Cerebellar cortex (tissue), 1 donor: ENCODE data around the gene FBLN2.
"Not testable (repeated sequence)": the region's sequence is repeated elsewhere in the genome, so short reads cannot be mapped to it uniquely, and the experiment has no call there.

Experiments used
- DNase-seq: peaks from one replicate; pipeline ENCODE4 v3.0.0-alpha.2; 2015; ENCODE audit warnings: low spot score

Gene FBLN2

DNA sequence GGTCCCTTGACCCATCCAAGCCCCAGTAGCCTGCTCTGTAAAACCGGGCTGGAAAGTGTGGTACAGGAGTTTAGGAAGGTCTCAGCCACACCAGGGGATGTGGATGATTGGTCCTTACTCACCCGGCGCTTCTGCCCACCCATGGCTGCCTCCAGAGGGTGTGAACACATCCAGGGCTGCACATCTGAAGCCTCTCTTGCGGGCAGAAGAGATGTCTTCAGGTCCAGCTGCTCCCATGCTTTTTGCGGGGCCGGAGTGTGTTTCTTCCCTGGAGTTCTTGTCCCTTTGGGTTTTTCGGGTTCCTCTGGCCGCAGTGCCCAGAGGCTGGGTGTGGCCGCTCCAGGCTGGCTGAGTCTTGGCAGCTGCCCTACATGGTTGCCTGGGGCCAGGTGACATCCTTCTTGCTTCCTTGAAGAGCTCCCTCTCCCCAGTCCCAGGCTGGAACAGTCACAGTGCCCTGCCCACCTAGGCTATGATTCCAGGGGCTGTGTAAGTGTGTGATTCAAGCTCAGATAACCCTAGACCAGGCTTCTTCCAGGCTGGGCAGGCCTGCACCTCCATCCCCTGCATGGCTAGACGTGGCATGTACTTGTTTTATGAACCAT lies 34.9 kb upstream of the FBLN2 start:
- DNase-seq = no peak

DNA sequence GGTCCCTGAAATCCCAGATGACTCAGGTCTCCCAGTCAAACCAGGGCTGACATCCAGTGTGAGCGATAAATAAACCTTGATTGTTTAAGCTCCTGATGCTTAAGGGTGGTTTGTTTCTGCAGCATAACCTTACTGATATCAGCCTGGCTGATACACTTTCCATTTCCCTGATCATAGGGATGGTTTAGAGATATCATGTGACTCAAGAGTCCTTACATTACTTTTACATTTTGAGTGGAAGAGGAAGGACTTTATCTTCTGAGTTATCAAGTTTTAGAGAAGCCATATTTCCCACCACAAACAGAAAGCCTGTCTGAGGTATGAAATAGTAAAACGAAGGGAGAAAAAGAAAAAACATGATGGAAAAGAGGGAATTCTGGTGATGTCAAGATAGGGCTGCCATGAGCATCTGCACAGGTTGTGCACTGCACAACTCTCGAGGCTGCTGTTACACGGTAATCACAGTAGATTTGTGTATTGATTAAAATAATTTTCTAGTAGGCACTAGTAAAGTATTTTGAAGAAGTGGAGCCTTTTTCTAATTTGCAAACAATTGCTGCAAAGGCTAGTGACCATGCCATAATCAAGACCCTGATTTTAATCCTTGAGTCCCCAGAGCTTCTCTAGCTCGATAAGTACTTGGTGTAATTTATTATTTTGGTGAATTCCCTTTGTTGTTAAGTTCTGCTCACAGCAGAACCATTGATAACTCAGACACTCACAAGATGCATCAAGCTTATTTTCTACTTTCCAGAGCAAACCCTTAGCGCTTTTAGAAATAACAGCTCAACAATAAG lies 34.1 kb upstream of the FBLN2 start:
- DNase-seq = no peak

- DNase-seq = no peak
Observed at GRCh38 chr3:13515786-13516759, 32.9 kb upstream of the FBLN2 start.

DNA sequence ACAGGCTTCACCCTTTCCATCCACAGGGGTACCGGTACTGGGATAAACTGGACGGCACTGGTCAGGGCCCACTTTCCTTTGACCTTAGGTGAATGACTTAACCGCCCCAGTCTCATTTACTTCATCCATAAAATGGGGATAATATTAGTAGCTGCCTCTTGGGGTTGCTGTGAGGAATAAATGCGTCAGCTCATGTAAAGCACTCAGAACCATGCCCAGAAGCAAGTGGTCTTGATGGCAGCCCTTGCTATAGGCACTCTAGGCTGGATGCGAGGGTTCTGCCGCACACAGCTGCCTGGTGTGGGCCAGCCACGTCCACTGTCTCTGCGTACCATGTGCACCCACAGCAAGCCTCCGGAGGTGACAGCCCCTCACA lies 32.2 kb upstream of the FBLN2 start:
- DNase-seq = no peak

DNA sequence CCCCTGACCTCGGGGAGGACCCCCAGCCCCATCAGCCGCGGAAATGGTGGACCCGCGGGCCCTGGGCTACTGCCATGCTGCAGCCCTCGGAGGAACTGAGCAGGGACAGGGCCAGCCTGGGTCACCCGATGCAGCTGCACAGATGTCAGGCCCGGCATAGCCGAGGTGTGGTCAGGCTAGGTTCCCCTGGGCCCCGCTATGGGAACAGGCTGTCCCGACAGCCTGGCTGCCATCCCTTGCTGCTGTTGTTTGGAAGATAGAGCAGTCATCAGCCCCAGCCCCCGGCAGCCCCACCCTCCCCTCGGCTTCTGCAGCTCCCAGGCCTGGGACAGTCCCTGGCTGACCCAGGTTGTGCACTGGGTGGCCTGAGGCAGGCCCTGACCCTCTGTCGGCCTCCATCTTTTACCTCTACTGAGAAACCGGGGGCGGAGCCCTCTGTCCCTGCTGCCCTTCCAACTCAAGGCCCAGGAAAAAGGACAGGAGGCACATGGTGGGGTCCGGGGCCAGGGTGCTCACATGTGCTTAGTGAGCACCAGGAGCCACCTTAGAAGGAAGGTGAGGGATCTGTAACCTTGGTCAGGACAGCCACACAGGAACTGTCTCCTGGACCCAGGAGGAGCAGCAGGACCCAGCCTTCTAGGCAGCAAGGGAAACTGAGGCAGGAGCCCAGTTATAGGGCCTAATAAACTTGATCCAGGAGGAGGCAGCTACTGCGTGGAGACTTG lies 31.5 kb upstream of the FBLN2 start:
- DNase-seq = no peak

DNA sequence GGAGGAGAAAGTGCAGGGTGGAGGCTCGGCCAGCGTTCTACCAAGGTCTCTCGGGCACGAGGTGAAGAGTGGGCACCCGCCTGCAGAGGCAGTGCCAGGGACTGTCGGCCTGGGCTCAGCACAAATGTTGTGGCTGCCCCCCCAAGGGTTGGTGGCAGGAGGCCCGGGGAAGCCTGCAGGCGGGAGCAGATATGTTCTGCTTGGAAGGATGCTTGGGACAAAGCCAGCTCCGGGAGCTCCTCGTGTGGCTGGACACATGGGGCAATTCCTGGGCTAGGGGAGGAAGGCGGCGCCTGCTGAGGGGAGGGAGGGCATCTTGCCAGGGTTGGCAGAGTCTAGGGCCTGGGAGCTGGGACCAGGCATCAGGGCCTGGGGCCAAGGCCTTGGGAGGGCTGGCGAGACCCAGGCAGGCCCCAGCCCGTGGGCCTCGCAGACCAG lies 30.4 kb upstream of the FBLN2 start:
- peak; percentile 96 for DNase-seq

GRCh38 chr3:13519006-13519791 lies 29.7 kb upstream of the FBLN2 start:
- DNase-seq = no peak

GRCh38 chr3:13520326-13520880 lies 28.5 kb upstream of the FBLN2 start:
- no peak for DNase-seq

DNA sequence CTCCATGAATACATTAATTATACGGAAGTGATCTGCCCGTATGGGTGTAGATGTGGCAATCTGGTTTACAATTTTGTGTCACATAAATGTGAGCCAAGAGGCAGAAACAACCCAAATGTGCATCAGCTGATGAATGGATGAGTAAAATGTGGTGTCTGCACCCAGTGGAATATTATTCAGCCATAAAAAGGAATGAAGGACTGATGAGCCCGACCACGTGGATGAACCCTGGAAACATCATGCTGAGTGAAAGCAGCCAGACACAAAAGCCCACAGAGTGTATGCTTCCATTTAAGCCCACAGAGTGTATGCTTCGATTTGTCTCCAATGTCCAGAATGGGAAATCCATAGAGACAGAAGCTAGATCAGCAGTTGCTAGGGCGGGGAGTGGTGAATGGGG lies 27.6 kb upstream of the FBLN2 start:
- no peak for DNase-seq

DNA sequence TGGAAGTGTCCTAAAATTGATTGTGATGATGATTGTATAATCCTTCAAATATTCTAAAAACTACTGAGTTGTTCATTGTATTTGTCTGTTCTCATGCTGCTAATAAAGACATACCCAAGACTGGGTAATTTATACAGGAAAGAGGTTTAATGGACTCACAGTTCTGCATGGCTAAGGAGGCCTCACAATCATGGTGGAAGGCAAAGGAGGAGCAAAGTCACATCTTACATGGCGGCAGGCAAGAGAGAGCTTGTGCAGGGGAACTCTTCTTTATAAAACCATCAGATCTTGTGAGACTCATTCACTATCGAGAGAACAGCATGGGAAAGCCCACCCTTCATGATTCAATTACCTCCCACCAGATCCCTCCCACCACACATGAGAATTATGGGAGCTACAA lies 27.2 kb upstream of the FBLN2 start:
- not testable (repeated sequence) for DNase-seq

DNA sequence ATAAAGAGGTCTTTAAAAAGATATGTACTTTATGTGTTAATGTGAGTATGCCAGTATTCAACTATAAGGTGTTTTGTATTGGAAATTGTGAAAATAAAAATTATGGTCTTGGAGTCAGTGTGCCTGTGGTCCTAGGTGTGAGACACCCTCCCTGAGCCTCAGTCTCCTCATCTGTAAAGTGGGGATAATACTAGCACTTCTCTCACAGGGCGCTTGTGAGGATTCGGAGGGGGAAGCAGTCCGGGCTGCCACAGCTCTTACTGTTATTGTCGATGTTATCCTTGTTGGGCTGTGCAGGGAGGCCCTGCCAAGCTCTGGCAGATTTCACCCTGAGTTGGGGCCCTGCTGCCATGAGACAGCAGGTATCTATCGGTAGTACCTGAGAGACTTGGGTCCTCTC lies 26.7 kb upstream of the FBLN2 start:
- no peak for DNase-seq

GRCh38 chr3:13524979-13525669 lies 23.8 kb upstream of the FBLN2 start:
- no peak for DNase-seq

GRCh38 chr3:13525827-13526625 lies 22.9 kb upstream of the FBLN2 start:
- no peak for DNase-seq

DNA sequence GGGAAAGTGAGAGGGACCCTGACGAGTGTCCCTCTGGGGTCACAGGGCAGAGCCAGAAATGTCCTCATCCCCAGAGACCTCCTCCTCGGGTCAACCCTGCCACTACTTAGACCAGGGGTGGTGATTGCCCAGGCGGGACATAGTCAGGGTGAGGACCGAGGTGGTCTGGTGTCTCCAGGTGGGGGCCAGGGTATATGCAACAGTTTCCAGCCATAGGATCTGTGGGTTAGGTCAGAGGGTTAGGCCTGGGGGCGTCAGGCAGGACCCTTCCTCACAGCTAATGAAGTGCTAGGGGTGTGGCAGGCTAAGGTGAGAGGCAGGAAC lies 22.3 kb upstream of the FBLN2 start:
- DNase-seq = no peak

DNA sequence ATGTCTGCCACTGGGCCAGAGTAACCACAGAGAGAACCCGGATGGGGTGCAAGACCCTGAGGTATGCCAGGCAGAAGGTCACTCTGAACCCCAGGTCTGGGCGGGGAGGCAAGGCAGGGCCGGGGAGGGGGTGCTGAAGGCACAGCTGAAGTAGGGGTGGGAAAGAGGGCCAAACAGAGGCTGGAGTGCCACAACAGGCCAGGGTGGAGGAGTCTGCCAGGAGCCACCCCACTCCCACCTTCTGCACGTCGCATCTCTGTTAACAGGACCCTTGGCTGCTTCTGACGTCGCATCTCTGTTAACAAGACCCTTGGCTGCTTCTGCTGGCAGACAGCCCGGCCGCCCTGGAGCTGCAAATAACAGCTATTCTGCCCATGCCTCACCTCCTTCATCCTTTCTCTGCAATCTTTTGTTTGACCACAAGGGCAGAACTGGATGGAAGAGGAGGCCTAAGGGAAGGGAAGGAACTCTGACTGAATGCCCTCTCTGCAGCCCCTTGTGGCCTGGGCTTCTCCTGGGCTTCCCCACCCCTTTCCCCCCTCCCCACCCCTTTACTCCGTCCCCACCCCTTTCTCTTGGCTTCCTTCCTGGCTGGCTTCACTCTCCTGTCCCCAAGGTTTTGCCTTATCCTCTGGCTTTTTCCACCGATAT lies 20.6 kb upstream of the FBLN2 start:
- DNase-seq = peak; percentile 62

DNA sequence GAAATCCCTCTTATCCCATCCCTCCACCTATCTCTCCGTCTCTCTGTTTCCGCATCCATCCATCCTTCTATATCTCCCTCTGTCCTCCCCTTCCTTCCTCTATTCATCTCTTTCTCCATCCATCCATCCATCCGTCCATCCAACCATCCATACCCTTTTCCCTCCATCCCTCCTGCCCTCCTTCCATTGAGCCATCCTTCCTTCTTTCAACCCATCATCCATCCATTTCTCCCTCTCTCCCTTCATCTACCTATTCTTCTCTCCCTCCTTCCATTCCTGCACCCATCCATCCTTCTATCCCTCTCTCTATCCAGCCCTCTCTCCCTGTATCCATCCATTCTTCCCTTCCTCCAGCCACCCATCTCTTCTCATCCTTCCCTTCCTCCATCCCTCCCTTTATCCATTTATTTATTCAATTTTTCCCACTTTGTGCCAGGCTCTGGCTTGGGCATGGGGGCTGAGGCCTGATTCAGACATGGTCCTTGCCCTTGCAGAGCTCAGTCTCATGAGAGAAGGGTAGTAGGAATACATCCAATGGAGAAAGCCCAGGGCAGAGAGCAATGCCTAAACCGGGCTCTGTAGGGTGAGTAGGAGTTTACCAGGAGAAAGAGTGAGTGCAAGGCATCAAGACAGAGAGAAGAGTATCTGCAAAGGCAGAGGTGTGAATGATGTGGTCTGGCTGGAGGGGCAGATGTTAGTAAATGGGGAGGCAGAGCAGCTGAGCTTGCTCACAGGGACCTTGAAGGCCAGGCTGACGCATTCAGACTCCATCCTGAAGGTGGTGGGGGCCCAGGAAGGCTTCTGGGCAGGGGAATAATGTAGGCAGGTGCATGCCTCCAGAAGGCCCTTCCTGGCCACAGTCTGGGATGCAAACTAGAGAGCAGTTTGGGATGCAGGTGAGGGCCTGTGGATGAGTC lies 19.5 kb upstream of the FBLN2 start:
- DNase-seq = no peak

GRCh38 chr3:13530241-13531009 lies 18.5 kb upstream of the FBLN2 start:
- DNase-seq = no peak
